ENCODE results near the gene WDR20. TPM values are rescaled to one million over a fixed set of nuclear protein-coding genes. Genes with fewer than 3 reads are reported as not detected.

WDR20 gene
- total and polyA plus RNA-seq, 11 donors: 10.4 to 26.5 (median 19.5) TPM

DNA sequence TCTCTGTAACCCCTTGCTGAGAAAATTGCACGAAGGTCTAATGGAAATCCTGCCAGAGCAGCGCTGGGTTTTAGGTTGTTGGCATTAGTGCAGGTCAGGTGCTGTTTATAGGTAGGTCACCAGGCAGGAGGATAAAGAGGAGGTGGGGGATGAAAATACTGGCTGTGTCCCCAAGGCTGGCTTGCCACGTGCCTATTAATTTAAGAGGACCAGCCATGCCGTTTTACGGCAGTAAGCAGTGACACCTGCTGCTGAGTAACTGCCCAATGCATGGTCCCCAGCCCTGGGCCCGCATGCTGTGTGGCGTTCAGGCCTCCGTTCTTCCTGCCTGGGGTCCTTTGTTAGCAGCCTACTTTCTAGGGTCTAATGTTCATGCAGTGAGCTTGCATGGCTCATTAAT lies 67.2 kb downstream of the WDR20 start:
- Histone ChIP-seq H3K4me1 (peaks cover 0 to 15% (median 0%) of the 10 kb centered on the region in 12 donors), H3K27ac (no peak overlapping the region), H3K36me3 (peaks cover 0 to 71% (median 55%) of the 10 kb centered on the region in 9 donors), H3K9me3 (no peaks in the 10 kb centered on the region), H3K4me3 (no peak overlapping the region), H3K27me3 (no peaks in the 10 kb centered on the region)
- no peak for DNase-seq
- intact Hi-C loops (cut with DNase I): loop anchor here in 1 of 10 donors (1.0 kb wide), 1 partner anchor 18 kb away; no protein-coding TSS in a partner anchor
- ATAC-seq: peak in 2 of 4 donors; percentile 20 to 25
- TF ChIP-seq POLR2A (IDR thresholded peaks at IDR 0.05): no peak
- TF ChIP-seq, protein P1, sequence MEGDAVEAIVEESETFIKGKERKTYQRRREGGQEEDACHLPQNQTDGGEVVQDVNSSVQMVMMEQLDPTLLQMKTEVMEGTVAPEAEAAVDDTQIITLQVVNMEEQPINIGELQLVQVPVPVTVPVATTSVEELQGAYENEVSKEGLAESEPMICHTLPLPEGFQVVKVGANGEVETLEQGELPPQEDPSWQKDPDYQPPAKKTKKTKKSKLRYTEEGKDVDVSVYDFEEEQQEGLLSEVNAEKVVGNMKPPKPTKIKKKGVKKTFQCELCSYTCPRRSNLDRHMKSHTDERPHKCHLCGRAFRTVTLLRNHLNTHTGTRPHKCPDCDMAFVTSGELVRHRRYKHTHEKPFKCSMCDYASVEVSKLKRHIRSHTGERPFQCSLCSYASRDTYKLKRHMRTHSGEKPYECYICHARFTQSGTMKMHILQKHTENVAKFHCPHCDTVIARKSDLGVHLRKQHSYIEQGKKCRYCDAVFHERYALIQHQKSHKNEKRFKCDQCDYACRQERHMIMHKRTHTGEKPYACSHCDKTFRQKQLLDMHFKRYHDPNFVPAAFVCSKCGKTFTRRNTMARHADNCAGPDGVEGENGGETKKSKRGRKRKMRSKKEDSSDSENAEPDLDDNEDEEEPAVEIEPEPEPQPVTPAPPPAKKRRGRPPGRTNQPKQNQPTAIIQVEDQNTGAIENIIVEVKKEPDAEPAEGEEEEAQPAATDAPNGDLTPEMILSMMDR (IDR thresholded peaks at IDR 0.05): no peak
- 77 to 84% (median 82%) methylated on average over 8 of the region's 8 CpGs for WGBS, 4 donors

DNA sequence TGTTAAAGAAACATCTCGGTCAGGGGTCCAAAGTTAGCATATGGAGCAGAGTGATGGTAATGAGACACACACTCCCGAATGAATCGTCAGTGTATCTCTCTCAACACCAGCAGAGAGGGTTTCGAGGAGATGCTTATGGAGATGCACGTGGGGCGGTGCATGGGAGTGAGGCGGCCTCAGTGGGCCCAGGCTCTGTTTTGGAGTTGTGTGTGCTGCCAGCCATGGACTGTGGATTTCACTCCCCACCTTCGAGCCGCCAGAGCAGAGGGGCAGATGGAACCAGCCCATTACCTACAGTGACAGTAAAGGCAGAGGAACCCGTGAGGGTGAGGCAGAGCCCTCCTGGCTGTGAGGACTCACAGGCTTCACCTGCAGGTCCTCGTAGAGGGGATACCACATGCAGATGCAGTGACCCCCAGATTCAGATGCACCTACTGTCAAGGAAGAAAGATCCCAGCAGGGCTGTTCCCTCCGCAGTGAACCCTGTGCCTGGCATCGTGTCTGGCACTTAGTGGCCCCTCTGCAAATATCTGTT lies 68.2 kb downstream of the WDR20 start:
- Histone ChIP-seq H3K9me3 (no peaks in the 10 kb centered on the region), H3K27ac (no peak overlapping the region), H3K4me3 (no peak overlapping the region), H3K36me3 (peaks cover 0 to 79% (median 61%) of the 10 kb centered on the region in 9 donors), H3K27me3 (no peaks in the 10 kb centered on the region), H3K4me1 (peaks cover 0 to 21% (median 0%) of the 10 kb centered on the region in 12 donors)
- DNase-seq (no peak), ATAC-seq (no peak)
- 91 to 96% (median 94%) methylated on average over 11 to 13 of the region's 13 CpGs for WGBS, 4 donors
- TF ChIP-seq, protein P1 (IDR thresholded peaks at IDR 0.05): no peak
- TF ChIP-seq POLR2A (IDR thresholded peaks at IDR 0.05): no peak
- intact Hi-C loops (cut with DNase I): loop anchor here in 1 of 10 donors (1.0 kb wide), 1 partner anchor 17 kb away; no protein-coding TSS in a partner anchor

DNA sequence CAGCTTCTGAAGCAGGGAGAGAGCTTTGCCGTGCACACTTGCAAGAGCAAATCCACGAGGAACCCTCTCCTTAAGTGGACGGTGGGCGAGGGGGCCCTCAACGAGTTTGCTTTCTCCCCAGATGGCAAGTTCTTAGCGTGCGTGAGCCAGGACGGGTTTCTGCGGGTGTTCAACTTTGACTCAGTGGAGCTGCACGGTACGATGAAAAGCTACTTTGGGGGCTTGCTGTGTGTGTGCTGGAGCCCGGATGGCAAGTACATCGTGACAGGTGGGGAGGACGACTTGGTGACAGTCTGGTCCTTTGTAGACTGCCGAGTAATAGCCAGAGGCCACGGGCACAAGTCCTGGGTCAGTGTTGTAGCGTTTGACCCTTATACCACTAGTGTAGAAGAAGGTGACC lies 69.0 kb downstream of the WDR20 start:
- Histone ChIP-seq H3K4me1 (peaks cover 0 to 16% (median 0%) of the 10 kb centered on the region in 12 donors), H3K27ac (peak overlapping the region in 5 of 12 donors; percentile 10 to 37 (median 13)), H3K27me3 (no peaks in the 10 kb centered on the region), H3K36me3 (peaks cover 0 to 85% (median 60%) of the 10 kb centered on the region in 9 donors), H3K4me3 (no peak overlapping the region), H3K9me3 (no peaks in the 10 kb centered on the region)
- ATAC-seq (no peak), DNase-seq (no peak)
- no peak for TF ChIP-seq POLR2A (IDR thresholded peaks at IDR 0.05)
- TF ChIP-seq, protein P1 (IDR thresholded peaks at IDR 0.05): no peak
- intact Hi-C loops (cut with DNase I): no loop called here
- 82 to 92% (median 88%) methylated on average over 7 to 17 of the region's 17 CpGs for WGBS, 4 donors

DNA sequence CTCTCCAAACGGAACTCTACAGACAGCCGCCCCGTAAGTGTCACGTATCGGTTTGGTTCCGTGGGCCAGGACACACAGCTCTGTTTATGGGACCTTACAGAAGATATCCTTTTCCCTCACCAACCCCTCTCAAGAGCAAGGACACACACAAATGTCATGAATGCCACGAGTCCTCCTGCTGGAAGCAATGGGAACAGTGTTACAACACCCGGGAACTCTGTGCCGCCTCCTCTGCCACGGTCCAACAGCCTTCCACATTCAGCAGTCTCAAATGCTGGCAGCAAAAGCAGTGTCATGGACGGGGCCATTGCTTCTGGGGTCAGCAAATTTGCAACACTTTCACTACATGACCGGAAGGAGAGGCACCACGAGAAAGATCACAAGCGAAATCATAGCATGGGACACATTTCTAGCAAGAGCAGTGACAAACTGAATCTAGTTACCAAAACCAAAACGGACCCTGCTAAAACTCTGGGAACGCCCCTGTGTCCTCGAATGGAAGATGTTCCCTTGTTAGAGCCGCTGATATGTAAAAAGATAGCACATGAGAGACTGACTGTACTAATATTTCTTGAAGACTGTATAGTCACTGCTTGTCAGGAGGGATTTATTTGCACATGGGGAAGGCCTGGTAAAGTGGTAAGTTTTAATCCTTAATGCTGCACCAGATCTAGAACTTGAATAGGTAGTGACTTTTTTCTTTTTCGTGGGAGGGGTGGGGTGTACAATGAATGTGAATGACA lies 69.7 kb downstream of the WDR20 start:
- peak overlapping the region in 5 of 12 donors; percentile 10 to 37 (median 13) for H3K27ac ChIP-seq
- peaks cover 0 to 19% (median 0%) of the 10 kb centered on the region in 12 donors for H3K4me1 ChIP-seq
- intact Hi-C loops (cut with DNase I): no loop called here
- 60 to 77% (median 72%) methylated on average over 16 to 19 of the region's 19 CpGs for WGBS, 4 donors
- H3K9me3 ChIP-seq: no peaks in the 10 kb centered on the region
- H3K36me3 ChIP-seq: peaks cover 0 to 85% (median 54%) of the 10 kb centered on the region in 9 donors
- ATAC-seq: peak; percentile 70 to 81 (median 74)
- DNase-seq: peak in 1 of 5 donors; percentile 62
- TF ChIP-seq, protein P1 (IDR thresholded peaks at IDR 0.05): peak in 9 of 12 donors; percentile 7 to 39 (median 26)
- no peak for TF ChIP-seq POLR2A (IDR thresholded peaks at IDR 0.05)
- H3K4me3 ChIP-seq: no peak overlapping the region
- H3K27me3 ChIP-seq: no peaks in the 10 kb centered on the region
